ENCODE results near the gene UNC93B1.
A peak's percentile ranks its signal among the peaks of the same experiment; 100 is the strongest.
"Not testable (repeated sequence)": the region's sequence is repeated elsewhere in the genome, so short reads cannot be mapped to it uniquely, and the experiment has no call there.

UNC93B1 gene

GRCh38 chr11:67998150-67999045 lies 5.5 kb downstream of the UNC93B1 start:
- CTCF ChIA-PET, result interaction anchor here (1.0 to 1.1 kb wide), 2 partner anchors 23 to 210 kb away, joined by 3 to 4 read pairs; no protein-coding TSS in a partner anchor
- no peak for DNase-seq (ENCODE audit: low spot score)
- POLR2A ChIA-PET (ENCODE audit: low non-redundant PET), result no interaction called here
- TF ChIP-seq CTCF (conservative IDR thresholded peaks at IDR 0.05; ENCODE audit: low read depth), result no peak
- H3K27ac ChIP-seq, result peak overlapping the region; percentile 16

GRCh38 chr11:67997475-67997921 lies 6.4 kb downstream of the UNC93B1 start:
- CTCF ChIA-PET, result no interaction called here
- POLR2A ChIA-PET (ENCODE audit: low non-redundant PET), result no interaction called here
- DNase-seq (ENCODE audit: low spot score), result no peak
- H3K27ac ChIP-seq, result peak overlapping the region; percentile 16
- TF ChIP-seq CTCF (conservative IDR thresholded peaks at IDR 0.05; ENCODE audit: low read depth), result no peak

GRCh38 chr11:67996622-67997474 lies 7.0 kb downstream of the UNC93B1 start:
- ChIA-PET CTCF (no interaction called here), POLR2A (ENCODE audit: low non-redundant PET) (no interaction called here)
- H3K27ac ChIP-seq, result peak overlapping the region; percentile 16
- no peak for TF ChIP-seq CTCF (conservative IDR thresholded peaks at IDR 0.05; ENCODE audit: low read depth)
- DNase-seq (ENCODE audit: low spot score), result no peak

GRCh38 chr11:67996051-67996450 lies 7.8 kb downstream of the UNC93B1 start:
- ChIA-PET CTCF (no interaction called here), POLR2A (ENCODE audit: low non-redundant PET) (no interaction called here)
- no peak for DNase-seq (ENCODE audit: low spot score)
- H3K27ac ChIP-seq, result peak overlapping the region; percentile 16; the same call in 1 of the 2 replicates
- no peak for TF ChIP-seq CTCF (conservative IDR thresholded peaks at IDR 0.05; ENCODE audit: low read depth)

GRCh38 chr11:67995579-67995978 lies 8.3 kb downstream of the UNC93B1 start:
- CTCF ChIA-PET; POLR2A ChIA-PET (ENCODE audit: low non-redundant PET); H3K27ac ChIP-seq; DNase-seq (ENCODE audit: low spot score): not testable (repeated sequence)

GRCh38 chr11:67995129-67995528 lies 8.8 kb downstream of the UNC93B1 start:
- H3K27ac ChIP-seq; CTCF ChIA-PET; DNase-seq (ENCODE audit: low spot score); POLR2A ChIA-PET (ENCODE audit: low non-redundant PET): not testable (repeated sequence)

- H3K27ac ChIP-seq; DNase-seq (ENCODE audit: low spot score); POLR2A ChIA-PET (ENCODE audit: low non-redundant PET): not testable (repeated sequence)
- CTCF ChIA-PET, result interaction anchor here (0.6 to 1.2 kb wide), 4 partner anchors 16 to 429 kb away, joined by 3 read pairs; no protein-coding TSS in a partner anchor
Observed at GRCh38 chr11:67994387-67994786, 9.5 kb downstream of the UNC93B1 start.

Measured in RWPE1 (cell line).